ENCODE data around the gene KLHL30.

Gene KLHL30

DNA sequence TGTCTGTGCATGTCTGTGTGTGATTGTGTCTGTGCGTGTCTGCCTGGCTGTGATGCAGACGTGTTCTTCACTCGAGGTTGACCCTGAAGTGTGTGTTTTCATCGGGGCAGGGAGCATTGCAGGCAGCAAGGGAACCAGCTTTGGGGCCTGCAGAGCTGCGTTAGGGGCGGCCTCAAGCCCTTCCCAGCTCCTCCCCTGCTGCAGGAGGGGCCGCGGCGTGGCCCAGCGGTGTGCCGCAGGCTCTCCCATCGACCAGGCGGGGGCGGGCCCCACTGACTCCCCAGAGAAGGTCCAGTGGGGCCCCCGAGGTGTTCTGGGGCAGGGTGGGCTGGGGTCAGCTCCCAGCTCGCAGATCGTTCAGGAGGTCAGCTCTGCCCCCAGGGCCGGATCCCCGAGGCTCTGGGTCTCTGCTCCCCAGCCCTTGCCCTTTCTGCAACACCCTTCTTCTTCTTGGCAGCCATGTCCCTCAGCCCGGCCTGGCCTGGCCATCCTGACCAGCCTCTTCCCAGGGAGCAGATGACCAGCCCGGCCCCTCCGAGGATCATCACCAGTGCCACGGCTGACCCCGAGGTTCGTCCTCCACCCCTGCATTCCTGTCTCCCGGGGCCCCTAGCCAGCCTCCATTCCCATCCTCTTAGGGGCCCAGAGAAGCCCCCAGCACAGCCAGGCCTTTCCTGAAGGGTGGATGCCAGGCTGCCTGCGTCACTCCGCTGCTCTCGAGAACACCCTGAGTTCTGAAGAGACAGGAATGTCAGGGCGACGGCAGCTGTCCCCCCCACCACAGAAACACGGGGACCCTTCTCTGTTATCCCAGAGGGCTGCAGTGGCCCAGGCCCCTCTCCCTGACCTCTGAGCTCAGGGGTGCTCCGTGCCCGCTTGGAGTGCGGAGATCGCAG lies 11.1 kb upstream of the KLHL30 start:
- no peaks in the 10 kb centered on the region for H3K9me3 ChIP-seq (replicated peaks; ENCODE audit: insufficient read depth, low read length)
- H3K36me3 ChIP-seq (replicated peaks; ENCODE audit: insufficient read depth, low read length): no peaks in the 10 kb centered on the region
- no peak overlapping the region for H3K9ac ChIP-seq (ENCODE audit: low read length)
- TF ChIP-seq, protein P1, sequence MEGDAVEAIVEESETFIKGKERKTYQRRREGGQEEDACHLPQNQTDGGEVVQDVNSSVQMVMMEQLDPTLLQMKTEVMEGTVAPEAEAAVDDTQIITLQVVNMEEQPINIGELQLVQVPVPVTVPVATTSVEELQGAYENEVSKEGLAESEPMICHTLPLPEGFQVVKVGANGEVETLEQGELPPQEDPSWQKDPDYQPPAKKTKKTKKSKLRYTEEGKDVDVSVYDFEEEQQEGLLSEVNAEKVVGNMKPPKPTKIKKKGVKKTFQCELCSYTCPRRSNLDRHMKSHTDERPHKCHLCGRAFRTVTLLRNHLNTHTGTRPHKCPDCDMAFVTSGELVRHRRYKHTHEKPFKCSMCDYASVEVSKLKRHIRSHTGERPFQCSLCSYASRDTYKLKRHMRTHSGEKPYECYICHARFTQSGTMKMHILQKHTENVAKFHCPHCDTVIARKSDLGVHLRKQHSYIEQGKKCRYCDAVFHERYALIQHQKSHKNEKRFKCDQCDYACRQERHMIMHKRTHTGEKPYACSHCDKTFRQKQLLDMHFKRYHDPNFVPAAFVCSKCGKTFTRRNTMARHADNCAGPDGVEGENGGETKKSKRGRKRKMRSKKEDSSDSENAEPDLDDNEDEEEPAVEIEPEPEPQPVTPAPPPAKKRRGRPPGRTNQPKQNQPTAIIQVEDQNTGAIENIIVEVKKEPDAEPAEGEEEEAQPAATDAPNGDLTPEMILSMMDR (IDR thresholded peaks at IDR 0.05; ENCODE audit: low read length): no peak
- TF ChIP-seq EZH2phosphoT487 (IDR thresholded peaks at IDR 0.05; ENCODE audit: low read length): no peak
- TF ChIP-seq EZH2 (optimal IDR thresholded peaks at IDR 0.05; ENCODE audit: low read depth, low read length): no peak
- H2AFZ ChIP-seq (ENCODE audit: low read length): no peak overlapping the region
- H3K79me2 ChIP-seq (ENCODE audit: low read length): no peaks in the 10 kb centered on the region
- no peak overlapping the region for H3K27ac ChIP-seq (ENCODE audit: low read length)
- no peaks in the 10 kb centered on the region for H3K9me2 ChIP-seq (replicated peaks; ENCODE audit: insufficient read depth, low read length)
- H3K4me1 ChIP-seq (ENCODE audit: low read length): no peaks in the 10 kb centered on the region
- H3K4me3 ChIP-seq (ENCODE audit: low read length): no peak overlapping the region
- DNase-seq: peak; percentile 42
- no peak overlapping the region for H3K4me2 ChIP-seq (ENCODE audit: low read depth, low read length)
- no peaks in the 10 kb centered on the region for H4K20me1 ChIP-seq (ENCODE audit: insufficient read depth, low read length)
- no peaks in the 10 kb centered on the region; the same call in 1 of the 2 replicates for H3K27me3 ChIP-seq (replicated peaks; ENCODE audit: insufficient read depth, low read length)
- no peaks in the 10 kb centered on the region for H3F3A ChIP-seq (ENCODE audit: insufficient read depth, low read length)

DNA sequence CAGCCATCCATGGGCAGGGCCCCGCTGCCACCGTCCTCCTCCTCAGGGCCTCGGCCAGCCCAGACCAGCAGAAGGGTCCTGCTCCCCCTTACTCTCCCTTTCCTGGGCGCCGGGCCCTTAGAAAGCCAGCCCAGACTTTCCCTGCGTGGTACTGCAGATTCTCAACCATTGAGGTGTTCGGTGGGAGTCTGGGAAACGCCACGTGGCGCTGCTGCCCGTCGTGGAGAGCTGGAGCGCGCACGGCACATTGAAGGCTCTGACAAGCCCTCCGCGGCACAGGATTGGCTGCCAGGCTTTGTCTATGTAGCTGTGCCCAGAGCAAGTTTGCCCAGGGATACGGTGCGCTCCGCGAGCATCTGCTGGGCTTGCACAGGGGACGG lies 10.4 kb upstream of the KLHL30 start:
- TF ChIP-seq, protein P1 (IDR thresholded peaks at IDR 0.05; ENCODE audit: low read length): no peak
- TF ChIP-seq EZH2 (optimal IDR thresholded peaks at IDR 0.05; ENCODE audit: low read depth, low read length) (no peak), EZH2phosphoT487 (IDR thresholded peaks at IDR 0.05; ENCODE audit: low read length) (no peak)
- Histone ChIP-seq H4K20me1 (ENCODE audit: insufficient read depth, low read length) (no peaks in the 10 kb centered on the region), H3K27ac (ENCODE audit: low read length) (no peak overlapping the region), H3K4me2 (ENCODE audit: low read depth, low read length) (no peak overlapping the region), H2AFZ (ENCODE audit: low read length) (no peak overlapping the region), H3K4me3 (ENCODE audit: low read length) (no peak overlapping the region), H3K36me3 (replicated peaks; ENCODE audit: insufficient read depth, low read length) (no peaks in the 10 kb centered on the region), H3K4me1 (ENCODE audit: low read length) (no peaks in the 10 kb centered on the region), H3K9me3 (replicated peaks; ENCODE audit: insufficient read depth, low read length) (no peaks in the 10 kb centered on the region), H3K27me3 (replicated peaks; ENCODE audit: insufficient read depth, low read length) (no peaks in the 10 kb centered on the region; the same call in 1 of the 2 replicates), H3K9ac (ENCODE audit: low read length) (no peak overlapping the region), H3K9me2 (replicated peaks; ENCODE audit: insufficient read depth, low read length) (no peaks in the 10 kb centered on the region), H3F3A (ENCODE audit: insufficient read depth, low read length) (no peaks in the 10 kb centered on the region), H3K79me2 (ENCODE audit: low read length) (no peaks in the 10 kb centered on the region)
- DNase-seq: no peak

DNA sequence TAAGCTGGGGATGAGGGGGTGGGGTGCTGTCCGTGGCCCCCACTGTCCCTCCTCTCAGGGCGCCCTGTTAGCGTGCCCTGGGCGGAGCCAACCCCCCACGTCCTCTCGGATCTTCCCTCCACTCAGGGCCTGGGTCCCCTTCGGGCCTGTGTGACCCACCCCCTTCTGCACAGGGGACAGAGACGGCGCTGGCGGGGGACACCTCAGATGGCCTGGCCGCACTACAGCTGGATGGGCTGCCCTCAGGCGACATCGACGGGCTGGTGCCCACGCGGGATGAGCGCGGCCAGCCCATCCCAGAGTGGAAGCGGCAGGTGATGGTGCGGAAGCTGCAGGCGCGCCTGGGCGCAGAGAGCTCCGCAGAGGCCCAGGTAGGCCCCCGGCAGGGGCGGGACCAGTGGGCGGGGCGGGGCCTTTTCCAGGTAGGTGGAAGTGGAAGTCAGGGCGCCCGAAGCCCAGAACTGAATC lies 9.9 kb upstream of the KLHL30 start:
- H4K20me1 ChIP-seq (ENCODE audit: insufficient read depth, low read length): no peaks in the 10 kb centered on the region
- H3K9me3 ChIP-seq (replicated peaks; ENCODE audit: insufficient read depth, low read length): no peaks in the 10 kb centered on the region
- H3F3A ChIP-seq (ENCODE audit: insufficient read depth, low read length): no peaks in the 10 kb centered on the region
- no peaks in the 10 kb centered on the region for H3K4me1 ChIP-seq (ENCODE audit: low read length)
- no peaks in the 10 kb centered on the region for H3K27me3 ChIP-seq (replicated peaks; ENCODE audit: insufficient read depth, low read length)
- H3K27ac ChIP-seq (ENCODE audit: low read length): no peak overlapping the region
- no peak overlapping the region for H3K4me2 ChIP-seq (ENCODE audit: low read depth, low read length)
- H3K9ac ChIP-seq (ENCODE audit: low read length): no peak overlapping the region
- DNase-seq: no peak
- no peaks in the 10 kb centered on the region for H3K36me3 ChIP-seq (replicated peaks; ENCODE audit: insufficient read depth, low read length)
- no peak overlapping the region for H3K4me3 ChIP-seq (ENCODE audit: low read length)
- TF ChIP-seq, protein P1 (IDR thresholded peaks at IDR 0.05; ENCODE audit: low read length): no peak
- TF ChIP-seq EZH2 (optimal IDR thresholded peaks at IDR 0.05; ENCODE audit: low read depth, low read length) (no peak), EZH2phosphoT487 (IDR thresholded peaks at IDR 0.05; ENCODE audit: low read length) (no peak)
- H2AFZ ChIP-seq (ENCODE audit: low read length): no peak overlapping the region
- H3K9me2 ChIP-seq (replicated peaks; ENCODE audit: insufficient read depth, low read length): no peaks in the 10 kb centered on the region
- no peaks in the 10 kb centered on the region for H3K79me2 ChIP-seq (ENCODE audit: low read length)
